Adipocyte (in vitro differentiated cells): ENCODE results near the gene TNS1.
"Not testable (repeated sequence)": the region's sequence is repeated elsewhere in the genome, so short reads cannot be mapped to it uniquely, and the experiment has no call there.

ENCODE experiments used
- DNase-seq: peaks from one replicate; pipeline ENCODE4 v3.0.0-alpha.2; 2015; ENCODE audit warnings: low read depth
- H3K27me3 ChIP-seq: replicated peaks from 2 replicates; pipeline ENCODE4 v1.7.0; 2013; ENCODE audit warnings: mild to moderate bottlenecking, low read length, moderate library complexity; ENCODE audit not compliant: control insufficient read depth, insufficient read depth
- H3K36me3 ChIP-seq: 2 replicates; pipeline ENCODE4 v1.7.0; 2013; ENCODE audit warnings: low read length, mild to moderate bottlenecking, moderate library complexity; ENCODE audit not compliant: control insufficient read depth, insufficient read depth, severe bottlenecking
- H3K4me1 ChIP-seq: 2 replicates; pipeline ENCODE4 v1.7.0; 2013; ENCODE audit warnings: mild to moderate bottlenecking, low read length, moderate library complexity; ENCODE audit not compliant: control insufficient read depth, insufficient read depth
- H3K4me3 ChIP-seq: 2 replicates; pipeline ENCODE4 v1.7.0; 2013; ENCODE audit warnings: mild to moderate bottlenecking, low read length, moderate library complexity
- H3K9ac ChIP-seq: 2 replicates; pipeline ENCODE4 v1.7.0; 2013; ENCODE audit warnings: mild to moderate bottlenecking, low read length, moderate library complexity
- H3K9me3 ChIP-seq: 2 replicates; pipeline ENCODE4 v1.7.0; 2013; ENCODE audit warnings: mild to moderate bottlenecking, low read length, moderate library complexity; ENCODE audit not compliant: control insufficient read depth

TNS1 gene

DNA sequence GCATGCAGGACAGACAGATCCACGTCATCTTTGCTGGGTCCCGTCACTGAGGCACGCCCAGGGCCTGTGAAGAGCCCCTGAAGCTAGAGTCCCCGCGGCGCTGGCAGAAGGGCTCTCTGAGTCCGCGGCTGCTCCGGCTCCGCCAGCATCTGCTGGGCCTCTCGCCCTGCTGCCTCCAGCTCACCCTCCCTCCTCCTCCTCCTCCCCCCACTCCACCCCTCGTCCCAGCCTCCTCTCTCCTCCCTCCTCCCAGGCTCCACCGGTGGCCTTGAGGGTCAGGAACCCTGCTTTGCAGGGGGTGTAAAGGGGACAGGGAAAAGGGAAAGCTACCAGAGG lies at the start of gene TNS1:
Gene TNS1 (minus strand): TSS at position 151 of the 336 bp plus-strand sequence. CDS start 123 bp downstream, at position 28.
- Histone ChIP-seq H3K27me3 (no peaks in the 10 kb centered on the region), H3K36me3 (peaks cover 3% of the 10 kb centered on the region), H3K9me3 (no peaks in the 10 kb centered on the region), H3K4me3 (peak within 1 kb of the TSS; percentile 90), H3K4me1 (peaks cover 76% of the 10 kb centered on the region), H3K9ac (peak within 1 kb of the TSS; percentile 93)
- peak; percentile 79 for DNase-seq

DNA sequence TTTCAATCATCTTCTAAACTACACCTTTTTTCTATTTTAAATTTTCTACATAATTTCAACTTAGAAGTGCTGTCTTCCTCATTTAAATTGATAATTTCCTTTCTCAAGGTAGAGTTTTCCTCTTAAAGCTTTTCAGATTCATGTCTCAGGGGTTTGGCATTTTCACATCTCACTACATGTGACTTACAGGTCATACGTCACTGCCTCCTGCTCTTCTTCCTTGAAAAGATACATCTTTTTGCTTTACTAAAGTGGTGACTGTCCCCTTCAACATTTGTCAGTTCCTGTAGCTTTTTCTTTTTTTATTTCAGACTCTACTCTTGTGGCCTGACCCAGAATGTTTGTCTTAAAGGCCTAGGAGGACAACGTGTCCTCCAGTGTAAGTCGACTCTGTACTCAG lies 49.1 kb upstream of the TNS1 start:
- peaks cover 11% of the 10 kb centered on the region for H3K9me3 ChIP-seq
- no peak overlapping the region for H3K9ac ChIP-seq
- DNase-seq = no peak
- H3K4me1 ChIP-seq = no peaks in the 10 kb centered on the region
- H3K4me3 ChIP-seq = no peak overlapping the region
- H3K36me3 ChIP-seq = no peaks in the 10 kb centered on the region
- H3K27me3 ChIP-seq = peaks cover 11% of the 10 kb centered on the region

DNA sequence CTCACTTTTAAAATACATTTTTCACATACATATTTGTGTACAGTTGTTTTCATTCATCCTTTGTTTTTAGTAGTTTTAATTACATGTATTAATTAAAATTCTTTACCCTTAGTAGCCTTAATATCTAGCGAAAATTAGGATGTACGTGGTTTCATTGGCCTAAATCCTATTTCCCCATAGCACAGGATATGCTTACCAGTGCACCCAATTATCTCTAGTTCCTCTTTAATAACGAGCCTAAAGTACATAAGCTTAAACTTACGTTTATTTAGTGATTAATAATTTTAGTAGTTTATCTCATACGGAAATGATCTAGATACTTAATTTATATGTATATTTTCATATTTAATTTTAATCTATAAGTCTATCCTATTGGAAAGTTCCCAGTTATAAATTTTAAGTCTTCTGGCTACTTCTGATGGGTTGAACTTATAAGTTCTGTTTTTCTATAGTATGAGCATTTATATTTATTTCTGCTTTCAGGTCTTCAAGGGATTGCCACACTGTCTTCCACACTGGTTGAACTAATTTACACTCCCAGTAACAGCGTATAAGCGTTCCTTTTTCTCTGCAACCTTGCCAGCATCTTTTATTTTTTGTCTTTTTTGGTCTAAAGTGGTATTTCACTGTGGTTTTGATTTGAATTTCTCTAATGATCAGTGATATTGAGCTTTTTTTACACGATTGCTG lies 44.9 kb upstream of the TNS1 start:
- peaks cover 11% of the 10 kb centered on the region for H3K9me3 ChIP-seq
- DNase-seq = no peak
- no peaks in the 10 kb centered on the region for H3K4me1 ChIP-seq
- no peak overlapping the region for H3K9ac ChIP-seq
- H3K27me3 ChIP-seq = peaks cover 4% of the 10 kb centered on the region
- H3K4me3 ChIP-seq = no peak overlapping the region
- H3K36me3 ChIP-seq = no peaks in the 10 kb centered on the region

DNA sequence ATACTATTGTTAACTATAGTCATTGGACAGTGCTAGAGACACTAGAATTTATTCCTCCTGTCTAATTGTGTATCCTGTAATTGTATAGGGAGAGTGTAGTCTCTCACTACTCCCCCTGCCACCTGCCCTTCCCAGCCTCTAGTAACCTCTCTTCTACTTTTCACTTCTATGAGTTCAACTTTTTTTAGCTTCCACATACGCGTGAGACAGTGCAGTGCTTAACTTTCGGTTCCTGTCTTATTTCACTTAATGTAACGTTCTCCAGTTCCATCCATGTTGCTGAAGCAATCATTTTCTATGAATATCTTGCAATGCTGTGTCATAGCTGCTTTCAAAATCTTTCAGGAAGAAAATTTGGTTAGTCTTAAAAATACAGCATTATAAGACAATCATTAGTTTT lies 43.4 kb upstream of the TNS1 start:
- H3K4me3 ChIP-seq = no peak overlapping the region
- no peaks in the 10 kb centered on the region for H3K4me1 ChIP-seq
- DNase-seq = no peak
- H3K9me3 ChIP-seq = peaks cover 11% of the 10 kb centered on the region
- H3K36me3 ChIP-seq = no peaks in the 10 kb centered on the region
- no peak overlapping the region for H3K9ac ChIP-seq
- peaks cover 4% of the 10 kb centered on the region for H3K27me3 ChIP-seq

GRCh38 chr2:218044599-218044998 lies 41.8 kb upstream of the TNS1 start:
- H3K9ac ChIP-seq, H3K36me3 ChIP-seq, H3K9me3 ChIP-seq, H3K4me1 ChIP-seq, H3K27me3 ChIP-seq, DNase-seq, H3K4me3 ChIP-seq: not testable (repeated sequence)

DNA sequence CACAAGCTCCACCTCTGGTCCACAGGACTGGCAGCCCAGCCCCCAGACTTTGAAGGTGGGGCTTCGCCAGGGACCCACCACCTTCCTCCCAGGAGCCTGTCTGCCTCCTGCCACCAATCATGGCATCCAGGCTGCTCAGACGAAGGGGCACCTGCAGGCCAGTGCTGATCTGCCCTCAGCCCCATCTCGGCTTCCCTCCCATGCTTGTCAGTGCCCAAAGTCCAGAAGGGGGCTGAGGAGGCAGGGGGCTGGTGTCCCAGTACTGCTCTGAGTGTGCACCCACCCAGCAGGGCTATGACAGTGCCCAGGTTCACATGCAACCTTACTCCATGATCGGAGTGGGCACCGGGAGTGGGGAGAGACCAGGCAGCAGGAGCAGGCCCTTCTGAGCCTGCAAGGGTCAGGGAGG lies 40.9 kb upstream of the TNS1 start:
- Histone ChIP-seq H3K4me1 (no peaks in the 10 kb centered on the region), H3K27me3 (peaks cover 6% of the 10 kb centered on the region), H3K9me3 (no peaks in the 10 kb centered on the region), H3K36me3 (no peaks in the 10 kb centered on the region), H3K4me3 (no peak overlapping the region), H3K9ac (no peak overlapping the region)
- DNase-seq = no peak

DNA sequence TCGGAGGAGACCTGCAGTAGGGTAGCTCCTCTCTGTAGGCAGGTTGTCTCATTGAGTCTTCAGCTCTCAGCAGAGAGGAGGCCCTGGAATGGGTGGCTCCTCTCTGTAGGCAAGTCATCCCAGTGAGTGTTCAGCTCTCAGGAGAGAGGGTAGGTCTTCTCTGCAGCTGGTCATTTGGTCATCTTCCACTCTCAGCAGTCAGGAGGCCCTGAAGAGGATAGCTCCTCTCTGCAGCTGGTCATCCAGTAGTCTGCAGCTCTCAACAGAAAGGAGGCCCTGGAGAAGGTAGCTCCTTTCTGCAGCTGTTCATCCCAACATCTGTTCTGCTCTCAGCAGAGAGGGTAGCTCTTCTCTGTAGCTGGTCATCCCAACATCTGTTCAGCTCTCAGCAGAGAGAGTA lies 40.3 kb upstream of the TNS1 start:
- H3K9me3 ChIP-seq = no peaks in the 10 kb centered on the region
- no peak for DNase-seq
- H3K4me1 ChIP-seq = no peaks in the 10 kb centered on the region
- H3K9ac ChIP-seq = no peak overlapping the region
- H3K36me3 ChIP-seq = no peaks in the 10 kb centered on the region
- H3K4me3 ChIP-seq = no peak overlapping the region
- peaks cover 6% of the 10 kb centered on the region for H3K27me3 ChIP-seq

DNA sequence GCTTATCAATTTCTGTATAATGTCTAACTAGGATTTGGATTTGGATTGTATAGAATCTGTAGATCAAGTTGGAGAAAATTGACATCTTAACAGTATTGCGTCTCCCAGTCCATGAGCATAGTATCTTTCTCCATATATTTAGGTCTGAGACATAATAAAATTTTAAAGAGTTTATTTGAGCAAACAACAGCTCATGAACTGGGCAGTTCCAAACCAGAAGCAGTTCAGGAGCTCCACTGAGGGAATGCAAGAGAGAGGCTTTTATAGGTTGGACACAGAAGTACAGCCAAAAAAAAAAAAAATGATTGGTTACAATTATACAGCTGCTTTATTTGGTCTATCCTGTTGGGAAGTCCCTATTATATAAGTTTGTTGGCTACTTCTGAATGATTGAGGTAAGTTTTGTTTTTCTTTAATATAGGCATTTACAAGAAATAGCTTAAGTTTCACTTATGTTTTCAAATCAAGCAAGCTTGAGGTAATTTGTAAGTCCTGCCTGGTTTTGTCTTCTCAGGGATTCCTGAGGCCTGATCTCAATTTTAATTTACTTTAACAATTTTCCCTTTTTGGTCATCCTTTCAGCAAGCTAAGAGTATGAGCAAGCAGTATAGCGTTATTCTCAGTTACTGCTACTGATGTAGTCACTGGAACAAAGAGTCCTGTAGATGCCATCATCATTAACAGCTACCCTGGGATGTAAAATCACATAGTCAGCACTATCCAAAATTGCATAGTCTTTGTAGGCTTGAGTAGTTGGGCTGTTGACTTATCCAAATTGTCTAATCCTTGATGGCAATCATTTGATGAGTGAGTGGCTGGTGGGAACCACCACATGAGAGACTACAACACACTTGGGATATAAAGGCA lies 38.7 kb upstream of the TNS1 start:
- H3K4me1 ChIP-seq = no peaks in the 10 kb centered on the region
- no peak for DNase-seq
- H3K9me3 ChIP-seq = no peaks in the 10 kb centered on the region
- no peak overlapping the region for H3K9ac ChIP-seq
- H3K4me3 ChIP-seq = no peak overlapping the region
- no peaks in the 10 kb centered on the region for H3K36me3 ChIP-seq
- H3K27me3 ChIP-seq = peaks cover 12% of the 10 kb centered on the region

DNA sequence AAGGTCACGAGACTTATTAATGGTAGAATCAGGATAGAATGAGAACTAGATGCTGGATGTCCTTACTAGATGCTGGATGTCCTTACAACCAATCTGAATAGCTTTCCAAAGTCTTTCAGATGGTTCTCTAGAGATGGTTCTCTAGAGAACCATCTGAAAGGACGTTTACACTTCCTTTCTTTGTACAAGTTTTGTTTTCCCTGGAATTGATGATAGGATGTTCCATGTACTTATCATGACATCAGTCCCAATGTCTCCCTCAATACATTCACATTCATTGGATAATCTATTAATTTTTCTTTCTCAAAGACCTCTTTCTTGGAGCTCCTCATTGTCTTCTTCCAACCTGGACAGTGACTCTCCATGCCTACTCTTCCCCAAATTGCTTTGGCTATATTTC lies 38.1 kb upstream of the TNS1 start:
- peaks cover 12% of the 10 kb centered on the region for H3K27me3 ChIP-seq
- H3K4me1 ChIP-seq = no peaks in the 10 kb centered on the region
- DNase-seq = no peak

GRCh38 chr2:218039171-218039570 lies 36.4 kb upstream of the TNS1 start:
- no peak overlapping the region for H3K9ac ChIP-seq
- no peaks in the 10 kb centered on the region for H3K36me3 ChIP-seq
- no peak overlapping the region for H3K4me3 ChIP-seq
- DNase-seq = no peak
- no peaks in the 10 kb centered on the region for H3K4me1 ChIP-seq
- no peaks in the 10 kb centered on the region for H3K9me3 ChIP-seq
- peaks cover 12% of the 10 kb centered on the region for H3K27me3 ChIP-seq

More for the DNA sequence above, 38.1 kb upstream of the TNS1 start:
- H3K9me3 ChIP-seq = no peaks in the 10 kb centered on the region
- H3K9ac ChIP-seq = no peak overlapping the region
- H3K4me3 ChIP-seq = no peak overlapping the region
- H3K36me3 ChIP-seq = no peaks in the 10 kb centered on the region

DNA sequence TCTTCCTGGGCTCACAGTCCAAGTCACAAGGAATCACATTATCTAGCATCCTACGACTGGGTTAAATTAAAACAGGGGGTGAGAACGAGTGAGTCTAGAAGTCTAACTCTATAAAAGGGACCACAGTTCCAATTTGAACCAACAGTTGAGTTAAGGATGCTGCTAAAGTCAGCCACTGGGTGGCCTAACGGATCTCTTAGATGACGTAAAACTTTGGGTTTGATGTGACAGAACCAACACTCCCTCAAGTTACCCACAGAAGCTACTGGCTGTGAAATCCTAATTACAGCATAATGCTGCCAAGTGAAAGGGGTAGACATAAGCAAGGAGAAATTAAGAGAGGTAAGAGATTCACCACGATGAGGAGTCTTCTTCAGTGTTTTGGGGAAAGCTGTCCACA lies 33.6 kb upstream of the TNS1 start:
- Histone ChIP-seq H3K36me3 (no peaks in the 10 kb centered on the region), H3K9me3 (no peaks in the 10 kb centered on the region), H3K4me3 (no peak overlapping the region), H3K27me3 (peaks cover 12% of the 10 kb centered on the region), H3K9ac (no peak overlapping the region), H3K4me1 (no peaks in the 10 kb centered on the region)
- no peak for DNase-seq
